H1 (cell line): ENCODE data around the gene CMKLR1. TPM values are rescaled to one million over a fixed set of nuclear protein-coding genes. Genes with fewer than 3 reads are reported as not detected.

ENCODE experiments used
- CTCF ChIA-PET: fragments of 300-600 bp; sonication (Branson Sonifier 250); formaldehyde crosslinking; loops from one replicate; lab custom pipeline; 2021; ENCODE audit not compliant: partially characterized antibody; lab: Charles Lee
- POLR2A ChIA-PET: fragments of 300-600 bp; sonication (Branson Sonifier 250); formaldehyde crosslinking; loops from one replicate; lab custom pipeline; 2021; ENCODE audit warnings: inconsistent platforms; ENCODE audit not compliant: partially characterized antibody; lab: Charles Lee
- DNase-seq, 2 experiments: peaks; one replicate each; pipeline versions ENCODE4 v3.0.0 to v3.0.0-alpha.2; 2010 to 2022; ENCODE audit warnings: low spot score in 2 of 2, low read depth in 1 of 2, mixed read lengths in 1 of 2
- FAIRE-seq: peaks from 2 replicates; lab custom pipeline; 2011; peaks lifted over from hg19 to GRCh38; lab: Jason Lieb, UNC
- H2AFZ ChIP-seq: 2 replicates; pipeline ENCODE4 v1.8.1; 2012; ENCODE audit warnings: low read length, inconsistent platforms
- H2AK5ac ChIP-seq: 2 replicates; pipeline ENCODE4 v1.6.1; 2013; ENCODE audit warnings: low read depth, low read length
- H2BK120ac ChIP-seq: replicated peaks from 2 replicates; pipeline ENCODE3; 2013; ENCODE audit warnings: low read depth, low read length, inconsistent platforms
- H2BK12ac ChIP-seq: 2 replicates; pipeline ENCODE4 v1.6.1; 2013; ENCODE audit warnings: low read depth, low read length
- H2BK15ac ChIP-seq: 2 replicates; pipeline ENCODE4 v1.6.1; 2013; ENCODE audit warnings: low read length
- H2BK20ac ChIP-seq: 2 replicates; pipeline ENCODE4 v1.6.1; 2013; ENCODE audit warnings: low read length
- H2BK5ac ChIP-seq: 2 replicates; pipeline ENCODE4 v1.6.1; 2013; ENCODE audit warnings: low read depth, low read length
- H3K14ac ChIP-seq: 2 replicates; pipeline ENCODE4 v1.6.1; 2013; ENCODE audit warnings: inconsistent platforms; ENCODE audit not compliant: insufficient read length
- H3K18ac ChIP-seq: 2 replicates; pipeline ENCODE4 v1.6.1; 2013; ENCODE audit warnings: low read length; ENCODE audit errors: extremely low read depth
- H3K23ac ChIP-seq: 2 replicates; pipeline ENCODE4 v1.6.1; 2013; ENCODE audit warnings: inconsistent platforms; ENCODE audit not compliant: insufficient read length
- H3K23me2 ChIP-seq: 2 replicates; pipeline ENCODE4 v1.6.1; 2013; ENCODE audit warnings: low read depth, low read length
- H3K27ac ChIP-seq: 2 replicates; pipeline ENCODE4 v1.6.1; 2011; ENCODE audit warnings: low read depth, low read length, inconsistent platforms
- H3K27me3 ChIP-seq, 4 experiments: replicated peaks in 1 of 4; 1 replicate in 1 of 4; 2 replicates in 3 of 4; pipeline versions ENCODE4 v1.6.1 to v1.8.1; 2011 to 2013; ENCODE audit warnings: low read length in 3 of 4, mild to moderate bottlenecking in 3 of 4, inconsistent platforms in 2 of 4, mixed read lengths in 2 of 4, moderate library complexity in 1 of 4; ENCODE audit not compliant: control insufficient read depth in 3 of 4, insufficient read depth in 3 of 4; ENCODE audit errors: extremely low read depth in 1 of 4
- H3K36me3 ChIP-seq, 4 experiments: 2 replicates each; pipeline versions ENCODE4 v1.6.1 to v1.8.1; 2011 to 2013; ENCODE audit warnings: mild to moderate bottlenecking in 4 of 4, low read length in 3 of 4, moderate library complexity in 2 of 4, control low read depth in 1 of 4, inconsistent platforms in 1 of 4; ENCODE audit not compliant: insufficient read depth in 4 of 4, control insufficient read depth in 2 of 4
- H3K4ac ChIP-seq: replicated peaks from 2 replicates; pipeline ENCODE3; 2013; ENCODE audit warnings: low read length, low read depth, mixed read lengths, inconsistent platforms; ENCODE audit not compliant: insufficient read length
- H3K4me1 ChIP-seq, 4 experiments: replicated peaks in 1 of 4; 1 replicate in 1 of 4; 2 replicates in 3 of 4; pipeline versions ENCODE4 v1.6.1 to v1.8.1; 2011 to 2013; ENCODE audit warnings: low read length in 3 of 4, inconsistent platforms in 2 of 4, mixed read lengths in 1 of 4; ENCODE audit not compliant: insufficient read depth in 4 of 4, control insufficient read depth in 3 of 4
- H3K4me2 ChIP-seq, 2 experiments: 2 replicates each; pipeline versions ENCODE4 v1.6.1 to v1.8.1; 2011 to 2013; ENCODE audit warnings: low read depth in 2 of 2, low read length in 2 of 2, control low read depth in 1 of 2, inconsistent platforms in 1 of 2, mild to moderate bottlenecking in 1 of 2; ENCODE audit not compliant: insufficient read depth in 1 of 2
- H3K4me3 ChIP-seq, 4 experiments: fragments of 200-600, 300-600 bp in 1 of 4; sonication (generic), shearing (Covaris generic), sonication (Bioruptor Twin) in 1 of 4; 2 replicates each; pipeline versions ENCODE4 v1.5.1 to v1.8.1; 2011 to 2016; ENCODE audit warnings: low read length in 4 of 4, low read depth in 3 of 4, control low read depth in 2 of 4, inconsistent platforms in 2 of 4, mild to moderate bottlenecking in 2 of 4, mixed read lengths in 1 of 4, moderate library complexity in 1 of 4; ENCODE audit not compliant: insufficient read depth in 2 of 4; ENCODE audit errors: extremely low read depth in 1 of 4
- H3K56ac ChIP-seq: replicated peaks from 2 replicates; pipeline ENCODE3; 2013; ENCODE audit warnings: low read depth, mild to moderate bottlenecking, mixed read lengths, low read length, inconsistent platforms; ENCODE audit not compliant: insufficient read length
- H3K79me1 ChIP-seq: 2 replicates; pipeline ENCODE4 v1.6.1; 2013; ENCODE audit warnings: low read depth, low read length, control low read depth
- H3K79me2 ChIP-seq, 2 experiments: 2 replicates each; pipeline versions ENCODE4 v1.6.1 to v1.8.1; 2012 to 2013; ENCODE audit warnings: low read length in 2 of 2, mild to moderate bottlenecking in 2 of 2, inconsistent platforms in 1 of 2; ENCODE audit not compliant: insufficient read depth in 2 of 2, control insufficient read depth in 1 of 2
- H3K9ac ChIP-seq, 4 experiments: replicated peaks in 1 of 4; 1 replicate in 1 of 4; 2 replicates in 3 of 4; pipeline versions ENCODE4 v1.6.1 to v1.8.1; 2011 to 2013; ENCODE audit warnings: low read depth in 3 of 4, low read length in 3 of 4, control low read depth in 2 of 4, mild to moderate bottlenecking in 2 of 4, moderate library complexity in 2 of 4, inconsistent platforms in 1 of 4; ENCODE audit errors: extremely low read depth in 1 of 4
- H3K9me3 ChIP-seq, 2 experiments: 2 replicates each; pipeline versions ENCODE4 v1.6.1 to v1.8.1; 2012 to 2013; ENCODE audit warnings: mild to moderate bottlenecking in 2 of 2, moderate library complexity in 2 of 2, control low read depth in 1 of 2, inconsistent platforms in 1 of 2, low read depth in 1 of 2, low read length in 1 of 2, mixed read lengths in 1 of 2; ENCODE audit not compliant: insufficient read depth in 2 of 2
- H4K20me1 ChIP-seq, 2 experiments: replicated peaks in 1 of 2; 2 replicates each; pipeline versions ENCODE3 to v1.8.1; 2011 to 2013; ENCODE audit warnings: inconsistent platforms in 2 of 2, low read length in 2 of 2, mild to moderate bottlenecking in 1 of 2; ENCODE audit not compliant: insufficient read depth in 2 of 2, control insufficient read depth in 1 of 2
- H4K5ac ChIP-seq: 2 replicates; pipeline ENCODE4 v1.6.1; 2013; ENCODE audit warnings: low read length, low read depth, mixed read lengths, inconsistent platforms; ENCODE audit not compliant: insufficient read length
- H4K8ac ChIP-seq: 2 replicates; pipeline ENCODE4 v1.8.0; 2013; ENCODE audit warnings: mild to moderate bottlenecking, moderate library complexity, low read length, inconsistent platforms; ENCODE audit not compliant: insufficient read depth; ENCODE audit errors: extremely low read depth
- H4K91ac ChIP-seq: replicated peaks from 2 replicates; pipeline ENCODE3; 2013; ENCODE audit warnings: low read length, mixed read lengths, inconsistent platforms; ENCODE audit not compliant: insufficient read length
- BACH1 ChIP-seq: IDR thresholded peaks from 2 replicates; pipeline ENCODE4 v1.6.1; 2012; ENCODE audit warnings: low read length, improper control_type of control experiment
- BCL11A ChIP-seq, 2 experiments: IDR thresholded peaks; one replicate each; pipeline ENCODE4 v1.6.1; 2011; ENCODE audit warnings: low read depth in 2 of 2, low read length in 2 of 2, mild to moderate bottlenecking in 2 of 2
- BRCA1 ChIP-seq: IDR thresholded peaks from 2 replicates; pipeline ENCODE4 v1.6.1; 2012; ENCODE audit warnings: low read depth, low read length, improper control_type of control experiment
- CEBPB ChIP-seq: IDR thresholded peaks from 2 replicates; pipeline ENCODE4 v1.6.1; 2012; ENCODE audit warnings: low read depth, low read length
- CTBP2 ChIP-seq: IDR thresholded peaks from 2 replicates; pipeline ENCODE4 v1.7.0; 2011; ENCODE audit warnings: borderline replicate concordance, mild to moderate bottlenecking, moderate library complexity, mixed read lengths, low read length; ENCODE audit not compliant: insufficient read depth, insufficient read length
- E2F6 ChIP-seq: IDR thresholded peaks from 2 replicates; pipeline ENCODE4 v1.6.1; 2012; ENCODE audit warnings: inconsistent platforms
- JUN ChIP-seq: IDR thresholded peaks from 2 replicates; pipeline ENCODE4 v1.6.1; 2011; ENCODE audit warnings: low read depth, mild to moderate bottlenecking, improper control_type of control experiment, low read length
- KDM4A ChIP-seq: IDR thresholded peaks from one replicate; pipeline ENCODE4 v1.7.1; 2012; ENCODE audit warnings: low read depth, mild to moderate bottlenecking, moderate library complexity, low read length, inconsistent platforms; ENCODE audit not compliant: severe bottlenecking
- NRF1 ChIP-seq: IDR thresholded peaks from 2 replicates; pipeline ENCODE4 v1.6.1; 2011; ENCODE audit warnings: mild to moderate bottlenecking, low read depth, low read length, improper control_type of control experiment
- POLR2AphosphoS5 ChIP-seq: IDR thresholded peaks from 2 replicates; pipeline ENCODE4 v1.6.1; 2011; ENCODE audit warnings: low read depth, low read length
- RXRA ChIP-seq: IDR thresholded peaks from 2 replicates; pipeline ENCODE4 v1.6.1; 2011; ENCODE audit warnings: low read depth, mild to moderate bottlenecking, low read length, moderate library complexity; ENCODE audit not compliant: insufficient read depth
- SP1 ChIP-seq: IDR thresholded peaks from 2 replicates; pipeline ENCODE4 v1.6.1; 2011; ENCODE audit warnings: low read depth, low read length
- TAF1 ChIP-seq: IDR thresholded peaks from 2 replicates; pipeline ENCODE4 v1.6.1; 2011; ENCODE audit warnings: mild to moderate bottlenecking, low read depth, low read length
- TCF12 ChIP-seq: IDR thresholded peaks from 2 replicates; pipeline ENCODE4 v1.6.1; 2011; ENCODE audit warnings: low read depth, mild to moderate bottlenecking, low read length
- YY1 ChIP-seq: IDR thresholded peaks from 2 replicates; pipeline ENCODE4 v1.6.1; 2011; ENCODE audit warnings: low read depth, mild to moderate bottlenecking, low read length
- WGBS, 2 experiments: shearing (Covaris generic) in 1 of 2; methylation state at CpG; one replicate each; pipeline versions ENCODE4 v1.1.6 to v1.1.7; 2013 to 2015; ENCODE audit warnings: low lambda C conversion rate in 2 of 2, mixed read lengths in 2 of 2, inconsistent platforms in 1 of 2, low coverage in 1 of 2, missing lambda C conversion rate in 1 of 2; ENCODE audit not compliant: insufficient replicate concordance in 2 of 2, insufficient coverage in 1 of 2, insufficient read length in 1 of 2; ENCODE audit errors: extremely low coverage in 1 of 2, missing lambda C conversion rate in 1 of 2; 5-methylcytosine and 5-hydroxymethylcytosine counted together
- polyA plus RNA-seq, 7 experiments: library from polyadenylated mRNA; depleted of rRNA in 3 of 7; stranded (reverse) in 5 of 7; unstranded in 2 of 7; fragments of >200 nt in 5 of 7; fragments of 200-250 nt in 2 of 7; gene quantifications; 1 replicate in 5 of 7; 2 replicates in 1 of 7; 4 replicates in 1 of 7; pipeline versions ENCODE4 v1.2.1 to v1.2.3, GENCODE V29; 2011 to 2013; ENCODE audit warnings: missing spikeins in 2 of 7, mixed read lengths in 2 of 7
- total RNA-seq: library from RNA; stranded (reverse); fragmentation: NEBNext Ultra II Directional; extraction: Animal tissue kit (Norgen Biotek cat#: 25700); gene quantifications from 2 replicates; pipeline ENCODE4 v1.2.1, GENCODE V29; 2021

The CMKLR1 gene
- total and polyA plus RNA-seq, 2 of the 8 experiments (the other 6 are each of a cell fraction or from before 2014, with no cell fraction given) = 2.1 to 2.8 TPM

GRCh38 chr12:108298761-108299275 is 40.3 kb downstream of the CMKLR1 start:
- no peaks in the 10 kb centered on the region for H3K36me3 ChIP-seq
- no peak overlapping the region for H2BK120ac ChIP-seq
- no peak overlapping the region for H3K23ac ChIP-seq
- no peak overlapping the region for H2BK12ac ChIP-seq
- no peak overlapping the region for H2BK5ac ChIP-seq
- H2BK20ac ChIP-seq = no peak overlapping the region
- peaks cover 4 to 15% (median 7%) of the 10 kb centered on the region in 4 experiments for H3K4me1 ChIP-seq
- no peak overlapping the region for H3K27ac ChIP-seq
- FAIRE-seq (no peak), DNase-seq (no peak)
- H4K20me1 ChIP-seq = no peaks in the 10 kb centered on the region
- no peak overlapping the region for H3K56ac ChIP-seq
- H3K23me2 ChIP-seq = no peaks in the 10 kb centered on the region
- H3K79me2 ChIP-seq = no peaks in the 10 kb centered on the region
- no peak overlapping the region for H2AFZ ChIP-seq
- no peak overlapping the region for H4K8ac ChIP-seq
- no peak overlapping the region for H3K9ac ChIP-seq
- no peaks in the 10 kb centered on the region for H3K9me3 ChIP-seq
- no peak overlapping the region for H3K4me3 ChIP-seq
- no peak overlapping the region for H4K5ac ChIP-seq
- POLR2A ChIA-PET = interaction anchor here (1.0 kb wide), 1 partner anchor 8 kb away, joined by 4 read pairs; no protein-coding TSS in a partner anchor
- H3K27me3 ChIP-seq = no peaks in the 10 kb centered on the region
- H2AK5ac ChIP-seq = no peak overlapping the region
- no peak overlapping the region for H4K91ac ChIP-seq
- H3K4ac ChIP-seq = no peak overlapping the region
- H3K4me2 ChIP-seq = no peak overlapping the region
- H3K14ac ChIP-seq = no peak overlapping the region
- H2BK15ac ChIP-seq = no peak overlapping the region
- CTCF ChIA-PET = interaction anchor here (1.0 to 2.2 kb wide), 6 partner anchors 8 to 158 kb away, joined by 3 to 8 read pairs (median 4); no protein-coding TSS in a partner anchor
- no peaks in the 10 kb centered on the region for H3K79me1 ChIP-seq
- 79% methylated on average over 6 of the region's 6 CpGs; no CpG with 5 or more reads in 1 of the 2 experiments for WGBS, 2 experiments
- H3K18ac ChIP-seq = no peak overlapping the region
- no peak for TF ChIP-seq POLR2AphosphoS5
- TF ChIP-seq TCF12 = no peak
- no peak for TF ChIP-seq BACH1
- no peak for TF ChIP-seq BRCA1
- TF ChIP-seq BCL11A (IDR thresholded peaks at IDR 0.05; ENCODE audit: low read depth in 2 of 2, low read length in 2 of 2) = no peak
- no peak for TF ChIP-seq RXRA
- TF ChIP-seq TAF1 = no peak
- TF ChIP-seq KDM4A = no peak
- TF ChIP-seq NRF1 = no peak
- TF ChIP-seq E2F6 = no peak
- TF ChIP-seq CTBP2 = no peak
- no peak for TF ChIP-seq JUN
- TF ChIP-seq YY1 = no peak
- TF ChIP-seq SP1 = no peak
- TF ChIP-seq CEBPB = no peak
